Measurements from ENCODE around the gene FOXO1. TPM values are rescaled to one million over a fixed set of nuclear protein-coding genes. Genes with fewer than 3 reads are reported as not detected.

Gene FOXO1
- total RNA-seq, 4 donors from 2014 or later = 65.6 to 87.4 (median 78.5) TPM

DNA sequence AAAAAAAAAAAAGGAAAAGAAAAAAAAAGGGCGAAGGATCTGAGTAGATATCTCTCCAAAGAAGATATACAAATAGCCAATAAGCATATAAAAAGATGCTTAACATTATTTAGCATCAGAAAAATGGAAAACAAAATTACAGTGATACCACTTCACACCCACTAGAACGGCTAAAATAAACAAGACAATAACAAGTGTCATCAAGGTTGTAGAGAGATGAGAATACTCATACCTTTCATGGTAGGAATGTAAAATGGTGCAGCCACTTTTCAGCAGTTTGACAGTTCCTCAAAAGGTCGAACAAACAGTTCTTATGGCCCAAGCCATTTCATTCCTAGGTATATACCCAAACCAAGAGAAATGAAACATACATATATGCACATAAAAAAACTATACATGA is 33.5 kb downstream of the FOXO1 start:
- DNase-seq (ENCODE audit: extremely low spot score) = no peak
- Histone ChIP-seq H3K27ac (replicated peaks in 1 of 4) (no peak overlapping the region), H3K27me3 (no peaks in the 10 kb centered on the region), H3K9me3 (no peaks in the 10 kb centered on the region), H3K4me1 (peaks cover 42 to 69% (median 64%) of the 10 kb centered on the region in 4 donors), H3K36me3 (no peaks in the 10 kb centered on the region), H3K4me3 (no peak overlapping the region)
- 87% methylated on average over 3 of the region's 3 CpGs for WGBS
- intact Hi-C loops (cut with DNase I) = no loop called here
- no peak for TF ChIP-seq EP300 (IDR thresholded peaks at IDR 0.05)
- TF ChIP-seq, protein P1, sequence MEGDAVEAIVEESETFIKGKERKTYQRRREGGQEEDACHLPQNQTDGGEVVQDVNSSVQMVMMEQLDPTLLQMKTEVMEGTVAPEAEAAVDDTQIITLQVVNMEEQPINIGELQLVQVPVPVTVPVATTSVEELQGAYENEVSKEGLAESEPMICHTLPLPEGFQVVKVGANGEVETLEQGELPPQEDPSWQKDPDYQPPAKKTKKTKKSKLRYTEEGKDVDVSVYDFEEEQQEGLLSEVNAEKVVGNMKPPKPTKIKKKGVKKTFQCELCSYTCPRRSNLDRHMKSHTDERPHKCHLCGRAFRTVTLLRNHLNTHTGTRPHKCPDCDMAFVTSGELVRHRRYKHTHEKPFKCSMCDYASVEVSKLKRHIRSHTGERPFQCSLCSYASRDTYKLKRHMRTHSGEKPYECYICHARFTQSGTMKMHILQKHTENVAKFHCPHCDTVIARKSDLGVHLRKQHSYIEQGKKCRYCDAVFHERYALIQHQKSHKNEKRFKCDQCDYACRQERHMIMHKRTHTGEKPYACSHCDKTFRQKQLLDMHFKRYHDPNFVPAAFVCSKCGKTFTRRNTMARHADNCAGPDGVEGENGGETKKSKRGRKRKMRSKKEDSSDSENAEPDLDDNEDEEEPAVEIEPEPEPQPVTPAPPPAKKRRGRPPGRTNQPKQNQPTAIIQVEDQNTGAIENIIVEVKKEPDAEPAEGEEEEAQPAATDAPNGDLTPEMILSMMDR (IDR thresholded peaks at IDR 0.05) = no peak
- TF ChIP-seq POLR2A (IDR thresholded peaks at IDR 0.05; ENCODE audit: low read depth) = no peak

DNA sequence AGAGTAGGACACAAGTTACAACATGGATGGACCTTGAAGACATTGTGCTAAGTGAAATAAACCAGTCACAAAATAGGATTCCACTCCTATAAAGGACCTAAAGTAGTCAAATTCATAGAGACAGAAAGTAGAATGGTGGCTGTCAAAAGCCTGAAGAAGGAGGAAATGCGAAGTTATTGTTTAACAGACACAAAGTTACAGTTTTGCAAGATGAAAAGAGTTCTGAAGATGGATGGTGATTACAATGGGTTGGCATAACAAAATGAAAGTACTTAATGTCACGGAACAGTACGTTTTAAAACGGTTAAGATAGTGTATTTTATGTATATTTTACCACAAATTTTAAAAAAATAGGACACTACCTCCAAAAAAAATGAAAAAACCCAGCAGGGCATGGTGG is 34.8 kb downstream of the FOXO1 start:
- Histone ChIP-seq H3K4me3 (no peak overlapping the region), H3K4me1 (peaks cover 34 to 67% (median 64%) of the 10 kb centered on the region in 4 donors), H3K27me3 (no peaks in the 10 kb centered on the region), H3K9me3 (no peaks in the 10 kb centered on the region), H3K27ac (replicated peaks in 1 of 4) (no peak overlapping the region), H3K36me3 (no peaks in the 10 kb centered on the region)
- peak; percentile 0 for DNase-seq (ENCODE audit: extremely low spot score)
- 92% methylated on average over 4 of the region's 4 CpGs for WGBS
- intact Hi-C loops (cut with DNase I) = no loop called here
- TF ChIP-seq, protein P1 (IDR thresholded peaks at IDR 0.05) = no peak
- TF ChIP-seq POLR2A (IDR thresholded peaks at IDR 0.05; ENCODE audit: low read depth) = no peak
- no peak for TF ChIP-seq POLR2AphosphoS5 (IDR thresholded peaks at IDR 0.05)
- TF ChIP-seq EP300 (IDR thresholded peaks at IDR 0.05) = no peak

DNA sequence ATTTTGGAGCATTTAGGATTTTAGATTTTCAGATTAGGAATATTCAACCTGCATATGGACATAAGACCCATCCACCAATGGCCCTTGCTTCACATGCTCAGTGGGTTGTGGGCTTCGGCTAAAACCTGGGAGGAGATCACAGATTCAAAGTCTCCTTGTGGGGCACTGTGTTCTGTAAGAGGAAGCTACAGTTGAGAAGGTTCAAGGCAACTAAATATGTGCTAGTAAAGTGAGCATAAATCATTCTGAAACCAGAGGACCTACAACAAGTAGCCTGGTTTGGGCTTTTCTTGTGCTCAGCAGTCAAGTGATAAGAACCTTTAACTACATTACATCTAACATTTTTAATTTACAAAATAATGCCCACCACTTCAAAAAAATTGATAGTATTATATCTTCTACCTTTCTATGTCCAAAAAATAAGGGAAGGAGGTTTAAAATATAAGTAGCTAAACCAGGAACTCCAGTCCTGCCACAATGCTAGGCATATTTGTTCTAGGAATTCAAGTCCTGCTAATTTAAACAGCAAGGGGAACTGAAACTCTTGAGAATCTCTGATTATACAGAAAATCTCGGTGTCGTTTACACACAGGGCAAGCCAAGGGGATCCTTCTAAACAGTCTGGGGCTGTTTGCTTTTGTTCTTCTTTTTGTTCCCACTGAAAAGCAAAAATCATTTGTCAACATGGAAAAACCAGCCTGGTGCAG is 36.6 kb downstream of the FOXO1 start:
- H3K36me3 ChIP-seq = no peaks in the 10 kb centered on the region
- H3K4me1 ChIP-seq = peaks cover 29 to 68% (median 64%) of the 10 kb centered on the region in 4 donors
- TF ChIP-seq EP300 (IDR thresholded peaks at IDR 0.05) (no peak), POLR2A (IDR thresholded peaks at IDR 0.05; ENCODE audit: low read depth) (no peak), POLR2AphosphoS5 (IDR thresholded peaks at IDR 0.05) (no peak)
- TF ChIP-seq, protein P1 (IDR thresholded peaks at IDR 0.05) = no peak
- intact Hi-C loops (cut with DNase I) = no loop called here
- H3K27me3 ChIP-seq = no peaks in the 10 kb centered on the region
- H3K27ac ChIP-seq (replicated peaks in 1 of 4) = no peak overlapping the region
- DNase-seq (ENCODE audit: extremely low spot score) = peak; percentile 55
- 89% methylated on average over 3 of the region's 3 CpGs for WGBS
- H3K9me3 ChIP-seq = no peaks in the 10 kb centered on the region
- no peak overlapping the region for H3K4me3 ChIP-seq

DNA sequence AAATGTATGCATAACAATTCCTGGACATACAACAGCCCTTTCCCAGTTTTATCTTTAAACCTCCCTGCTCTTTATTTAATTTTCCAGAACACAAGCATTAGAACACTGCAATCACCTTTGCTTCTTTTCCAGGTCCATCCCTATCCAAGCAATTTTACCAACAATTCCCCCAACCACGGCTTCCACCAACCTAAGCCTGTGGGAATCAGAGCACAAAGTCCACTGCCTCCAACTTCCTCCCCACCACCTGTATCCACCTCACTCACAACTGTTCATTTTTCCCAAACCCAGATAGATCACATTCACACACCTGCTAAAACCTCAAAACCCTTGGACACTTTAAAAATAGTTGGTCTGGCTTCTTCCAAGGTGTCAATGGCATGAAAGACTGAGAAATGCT is 39.5 kb downstream of the FOXO1 start:
- WGBS = 100% methylated on average over 1 of the region's 1 CpG
- H3K36me3 ChIP-seq = no peaks in the 10 kb centered on the region
- no peak overlapping the region for H3K27ac ChIP-seq (replicated peaks in 1 of 4)
- H3K4me1 ChIP-seq = peaks cover 37 to 89% (median 76%) of the 10 kb centered on the region in 4 donors
- intact Hi-C loops (cut with DNase I) = no loop called here
- H3K9me3 ChIP-seq = no peaks in the 10 kb centered on the region
- no peak for TF ChIP-seq EP300 (IDR thresholded peaks at IDR 0.05)
- TF ChIP-seq, protein P1 (IDR thresholded peaks at IDR 0.05) = no peak
- TF ChIP-seq POLR2AphosphoS5 (IDR thresholded peaks at IDR 0.05) = no peak
- TF ChIP-seq POLR2A (IDR thresholded peaks at IDR 0.05; ENCODE audit: low read depth) = no peak
- H3K27me3 ChIP-seq = no peaks in the 10 kb centered on the region
- H3K4me3 ChIP-seq = no peak overlapping the region
- peak; percentile 19 for DNase-seq (ENCODE audit: extremely low spot score)

DNA sequence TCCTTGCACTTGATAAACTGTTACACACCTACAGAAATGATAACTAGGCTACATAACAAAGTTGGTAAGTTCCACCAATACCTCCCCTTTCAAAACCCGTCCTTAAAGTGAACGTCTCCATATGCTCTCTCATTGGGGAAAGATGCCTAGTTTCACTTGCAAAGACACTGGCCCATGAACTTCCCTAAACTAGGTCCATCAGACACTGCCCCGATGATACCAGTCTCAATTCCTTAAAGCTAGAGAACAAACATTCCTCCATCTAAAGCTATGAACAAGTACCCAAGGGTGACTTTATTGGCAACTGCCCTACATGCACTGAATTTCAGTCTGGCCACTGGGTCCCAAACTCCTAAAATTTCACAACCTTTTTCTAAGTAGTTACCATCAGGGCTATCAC is 39.9 kb downstream of the FOXO1 start:
- H3K4me3 ChIP-seq = no peak overlapping the region
- TF ChIP-seq POLR2A (IDR thresholded peaks at IDR 0.05; ENCODE audit: low read depth) = no peak
- no peak for TF ChIP-seq POLR2AphosphoS5 (IDR thresholded peaks at IDR 0.05)
- peak; percentile 68 for DNase-seq (ENCODE audit: extremely low spot score)
- WGBS = 75% methylated on average over 3 of the region's 3 CpGs
- H3K36me3 ChIP-seq = no peaks in the 10 kb centered on the region
- no peak overlapping the region for H3K27ac ChIP-seq (replicated peaks in 1 of 4)
- H3K9me3 ChIP-seq = no peaks in the 10 kb centered on the region
- H3K4me1 ChIP-seq = peaks cover 37 to 89% (median 73%) of the 10 kb centered on the region in 4 donors
- intact Hi-C loops (cut with DNase I) = no loop called here
- H3K27me3 ChIP-seq = no peaks in the 10 kb centered on the region

All from esophagus muscularis mucosa (tissue), 4 donors.